WERI-Rb-1 (cell line): Measurements from ENCODE around the gene TIMM8A.

Experiments
- DNase-seq: peaks from one replicate; pipeline ENCODE4 v3.0.0-alpha.2; 2020
- H3K27ac ChIP-seq: fragments of 250-450 bp; sonication (Bioruptor Pico); 2 replicates; pipeline ENCODE4 v1.5.1; 2020; ENCODE audit warnings: mild to moderate bottlenecking, moderate library complexity
- H3K27me3 ChIP-seq: fragments of 250-450 bp; sonication (Bioruptor Pico); 2 replicates; pipeline ENCODE4 v1.5.1; 2021; ENCODE audit warnings: mild to moderate bottlenecking, low read depth, moderate library complexity; ENCODE audit not compliant: insufficient read depth, severe bottlenecking
- H3K36me3 ChIP-seq: fragments of 250-450 bp; sonication (Bioruptor Pico); 2 replicates; pipeline ENCODE4 v1.5.1; 2020; ENCODE audit warnings: mild to moderate bottlenecking, moderate library complexity
- H3K4me3 ChIP-seq: 2 replicates; pipeline ENCODE4 v1.5.1; 2011; ENCODE audit warnings: low read depth, mild to moderate bottlenecking, control low read depth, low read length
- H3K9me3 ChIP-seq: fragments of 250-450 bp; sonication (Bioruptor Pico); 2 replicates; pipeline ENCODE4 v1.5.1; 2021; ENCODE audit warnings: mild to moderate bottlenecking, moderate library complexity; ENCODE audit not compliant: severe bottlenecking
- CTCF ChIP-seq: IDR thresholded peaks from 2 replicates; pipeline ENCODE4 v1.5.1; 2011; ENCODE audit warnings: low read depth, mild to moderate bottlenecking, control low read depth, inconsistent platforms, low read length

The TIMM8A gene

DNA sequence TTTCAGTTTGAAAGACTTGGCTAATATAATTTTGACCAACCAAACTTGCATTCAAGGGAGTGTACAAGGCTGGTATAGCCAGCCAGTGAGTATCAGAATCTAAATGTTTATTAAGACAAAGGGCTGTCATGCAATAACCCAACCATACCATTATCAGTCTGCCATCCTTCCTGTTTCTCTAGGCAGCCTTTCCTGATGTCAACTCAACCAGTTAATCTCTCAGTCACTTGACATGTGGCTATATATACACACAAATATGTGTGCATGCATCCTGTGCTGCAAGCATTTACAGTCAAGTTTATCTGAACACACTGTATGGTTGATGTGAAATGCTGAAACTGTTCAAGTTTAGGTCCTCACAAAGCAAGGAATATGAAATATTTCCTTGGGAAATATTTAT, 20.3 kb upstream of the TIMM8A start:
- no peak for TF ChIP-seq CTCF
- H3K36me3 ChIP-seq = no peaks in the 10 kb centered on the region

GRCh38 chrX:101365301-101365795, 16.8 kb upstream of the TIMM8A start:
- Histone ChIP-seq H3K4me3 (no peak overlapping the region), H3K36me3 (no peaks in the 10 kb centered on the region), H3K27ac (no peak overlapping the region), H3K27me3 (peaks cover 24% of the 10 kb centered on the region), H3K9me3 (no peaks in the 10 kb centered on the region)
- no peak for TF ChIP-seq CTCF
- no peak for DNase-seq

More for the DNA sequence above, 20.3 kb upstream of the TIMM8A start:
- H3K9me3 ChIP-seq = no peaks in the 10 kb centered on the region
- no peak overlapping the region for H3K4me3 ChIP-seq
- H3K27ac ChIP-seq = no peak overlapping the region
- H3K27me3 ChIP-seq = peaks cover 29% of the 10 kb centered on the region
- DNase-seq = no peak

- TF ChIP-seq CTCF = no peak
- DNase-seq = no peak
- peaks cover 9% of the 10 kb centered on the region for H3K27me3 ChIP-seq
- no peaks in the 10 kb centered on the region for H3K36me3 ChIP-seq
- no peak overlapping the region for H3K4me3 ChIP-seq
- no peaks in the 10 kb centered on the region for H3K9me3 ChIP-seq
- H3K27ac ChIP-seq = no peak overlapping the region
These were observed 14.2 kb upstream of the TIMM8A start for GRCh38 chrX:101362757-101363156.

GRCh38 chrX:101362116-101362515, 13.6 kb upstream of the TIMM8A start:
- no peak for TF ChIP-seq CTCF
- no peaks in the 10 kb centered on the region for H3K9me3 ChIP-seq
- H3K27me3 ChIP-seq = peaks cover 11% of the 10 kb centered on the region
- H3K4me3 ChIP-seq = no peak overlapping the region
- no peak for DNase-seq
- H3K27ac ChIP-seq = no peak overlapping the region
- no peaks in the 10 kb centered on the region for H3K36me3 ChIP-seq

DNA sequence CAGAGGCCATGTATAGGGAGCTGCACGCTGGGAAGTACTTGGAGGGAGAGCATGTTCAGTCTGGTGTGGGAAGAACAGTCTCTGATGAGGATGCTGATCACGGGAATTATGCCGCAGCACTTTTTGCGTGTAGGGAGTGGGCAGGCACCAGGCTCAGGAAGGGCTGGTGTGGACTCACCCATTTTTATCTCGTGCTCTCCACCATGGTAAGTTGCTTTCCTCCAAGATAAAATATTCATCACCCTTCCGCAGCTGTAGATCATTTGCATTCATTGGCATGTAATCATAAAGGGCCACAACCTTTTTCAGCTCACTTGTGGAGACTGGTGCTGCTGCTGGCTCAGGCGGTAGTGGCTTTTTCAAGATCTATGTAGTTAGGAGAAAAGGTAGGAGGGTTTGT, 11.8 kb upstream of the TIMM8A start:
- no peak for DNase-seq
- TF ChIP-seq CTCF = no peak
- Histone ChIP-seq H3K36me3 (no peaks in the 10 kb centered on the region), H3K27me3 (peaks cover 12% of the 10 kb centered on the region), H3K27ac (no peak overlapping the region), H3K4me3 (no peak overlapping the region), H3K9me3 (no peaks in the 10 kb centered on the region)

- no peak for DNase-seq
- Histone ChIP-seq H3K4me3 (no peak overlapping the region), H3K9me3 (no peaks in the 10 kb centered on the region), H3K36me3 (no peaks in the 10 kb centered on the region), H3K27ac (no peak overlapping the region), H3K27me3 (peaks cover 12% of the 10 kb centered on the region)
- TF ChIP-seq CTCF = no peak
These were observed 11.4 kb upstream of the TIMM8A start for GRCh38 chrX:101359966-101360365.
